ENCODE measurements around the gene E2F6.

Gene E2F6

DNA sequence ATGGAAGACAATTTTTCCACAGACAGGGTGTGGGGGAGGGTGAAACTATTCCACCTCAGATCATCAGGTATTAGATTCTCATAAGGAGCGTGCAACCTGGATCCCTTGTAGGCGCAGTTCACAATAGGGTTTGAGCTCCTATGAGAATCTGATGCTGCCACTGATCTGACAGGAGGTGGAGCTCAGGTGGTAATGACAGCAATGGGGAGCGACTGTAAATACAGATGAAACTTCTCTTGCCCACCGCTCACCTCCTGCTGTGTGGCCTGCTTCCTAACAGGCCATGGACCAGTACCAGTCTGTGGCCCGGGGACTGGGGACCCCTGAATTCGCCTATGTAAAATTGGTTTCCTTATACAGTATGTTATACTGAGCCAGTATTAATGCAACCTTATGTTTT, 27.3 kb upstream of the E2F6 start:
- no peak for DNase-seq (ENCODE audit: low read depth)

DNA sequence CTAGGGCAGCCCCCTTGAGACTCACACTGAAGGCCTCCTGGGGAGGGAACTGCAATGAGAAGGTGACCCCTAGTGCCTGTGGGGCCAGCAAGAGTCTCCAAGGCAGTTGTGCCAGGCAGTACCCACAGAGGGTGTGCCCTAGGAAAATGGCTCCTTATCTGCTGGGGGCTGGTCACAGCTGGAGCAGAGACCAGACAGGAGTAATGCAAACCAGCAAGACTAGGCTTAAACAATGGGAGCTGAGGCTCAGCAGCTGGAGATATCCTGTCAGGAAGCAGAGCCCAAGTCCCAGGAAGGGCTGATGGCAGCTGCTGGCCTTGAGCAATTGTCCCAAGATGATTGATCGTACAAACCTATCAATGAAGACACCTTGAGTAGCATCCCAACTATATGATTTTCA, 26.8 kb upstream of the E2F6 start:
- no peak for DNase-seq (ENCODE audit: low read depth)

DNA sequence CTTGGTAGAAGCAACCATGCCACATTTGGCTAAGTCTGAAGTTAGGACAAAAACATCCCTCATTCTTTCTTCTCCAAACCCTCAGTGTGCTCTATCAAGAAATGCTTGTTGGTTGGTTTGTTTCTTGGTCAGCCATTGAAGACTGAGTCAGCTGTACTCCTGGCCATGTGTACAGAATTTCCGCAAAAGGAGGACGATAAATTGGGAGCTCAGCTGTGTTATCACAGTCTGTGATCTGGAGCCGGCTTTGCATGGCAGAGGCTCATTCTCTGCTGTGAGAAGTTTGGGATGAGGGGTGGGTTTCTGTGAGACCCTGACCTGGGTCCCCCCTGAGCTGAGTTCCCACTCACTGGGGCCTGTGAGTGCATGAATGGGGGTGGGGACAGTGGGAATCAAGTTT, 26.3 kb upstream of the E2F6 start:
- DNase-seq (ENCODE audit: low read depth), result no peak

DNA sequence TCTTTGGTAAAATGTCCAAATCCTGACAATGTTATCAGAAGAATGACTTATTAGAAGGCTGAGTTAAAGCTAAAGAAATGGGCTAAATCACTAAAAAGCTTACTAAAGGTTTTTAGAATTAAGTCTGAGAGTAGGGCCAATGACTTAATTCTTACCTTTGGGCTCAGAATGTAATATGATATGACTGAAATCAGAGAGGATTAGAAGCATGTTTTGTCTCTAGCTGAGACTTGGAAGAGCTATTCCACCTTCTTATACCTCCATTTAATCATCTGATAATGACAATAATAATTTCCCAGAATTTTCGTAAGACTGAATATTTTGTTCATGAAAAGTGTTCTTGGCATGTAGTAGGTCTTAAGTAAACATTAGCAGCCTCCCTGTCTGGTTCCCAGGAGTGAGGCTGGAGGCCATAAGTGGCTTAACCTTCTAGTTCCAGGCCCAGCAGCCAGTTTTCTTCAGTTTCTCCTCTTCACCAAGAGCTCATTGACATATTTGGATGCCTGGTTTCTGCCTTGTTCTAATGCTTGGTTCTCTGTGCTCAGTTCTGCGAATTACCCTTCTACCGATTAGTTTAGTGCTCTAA, 25.5 kb upstream of the E2F6 start:
- DNase-seq (ENCODE audit: low read depth), result no peak

GRCh38 chr2:11490194-11490593, 24.2 kb upstream of the E2F6 start:
- DNase-seq (ENCODE audit: low read depth), result no peak

GRCh38 chr2:11488809-11489208, 22.8 kb upstream of the E2F6 start:
- no peak for DNase-seq (ENCODE audit: low read depth)

GRCh38 chr2:11483806-11484617, 18.1 kb upstream of the E2F6 start:
- DNase-seq (ENCODE audit: low read depth), result no peak

DNA sequence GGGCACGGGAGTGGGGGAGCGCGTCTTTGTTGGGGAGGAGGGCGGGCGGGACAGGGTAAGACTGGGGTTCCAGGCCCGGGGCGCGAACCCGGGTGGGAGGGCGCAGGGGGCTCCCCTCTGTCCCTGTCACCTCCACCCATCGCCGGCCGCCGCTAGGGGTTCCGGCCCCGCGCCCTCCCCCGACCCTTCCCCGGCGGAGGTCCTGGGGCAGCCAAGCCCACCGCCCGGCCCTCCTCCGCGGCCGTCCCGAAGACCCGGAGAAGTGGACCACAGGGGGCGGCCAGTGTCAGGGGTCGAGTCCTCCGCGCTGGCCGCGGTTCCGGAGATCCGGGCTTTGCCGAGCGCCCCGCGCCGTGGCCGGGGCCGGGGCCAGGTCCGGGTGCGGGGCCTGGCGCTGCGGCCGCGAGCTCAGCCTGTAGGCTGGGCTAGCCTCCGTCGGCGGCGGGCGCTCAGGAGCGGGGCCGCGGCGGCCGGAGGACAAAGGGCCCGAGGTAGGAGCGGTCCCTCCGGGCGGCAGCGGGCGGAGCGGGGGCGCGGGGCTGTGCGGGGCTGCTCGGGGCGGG, 16.6 kb upstream of the E2F6 start:
- no peak for DNase-seq (ENCODE audit: low read depth)

DNA sequence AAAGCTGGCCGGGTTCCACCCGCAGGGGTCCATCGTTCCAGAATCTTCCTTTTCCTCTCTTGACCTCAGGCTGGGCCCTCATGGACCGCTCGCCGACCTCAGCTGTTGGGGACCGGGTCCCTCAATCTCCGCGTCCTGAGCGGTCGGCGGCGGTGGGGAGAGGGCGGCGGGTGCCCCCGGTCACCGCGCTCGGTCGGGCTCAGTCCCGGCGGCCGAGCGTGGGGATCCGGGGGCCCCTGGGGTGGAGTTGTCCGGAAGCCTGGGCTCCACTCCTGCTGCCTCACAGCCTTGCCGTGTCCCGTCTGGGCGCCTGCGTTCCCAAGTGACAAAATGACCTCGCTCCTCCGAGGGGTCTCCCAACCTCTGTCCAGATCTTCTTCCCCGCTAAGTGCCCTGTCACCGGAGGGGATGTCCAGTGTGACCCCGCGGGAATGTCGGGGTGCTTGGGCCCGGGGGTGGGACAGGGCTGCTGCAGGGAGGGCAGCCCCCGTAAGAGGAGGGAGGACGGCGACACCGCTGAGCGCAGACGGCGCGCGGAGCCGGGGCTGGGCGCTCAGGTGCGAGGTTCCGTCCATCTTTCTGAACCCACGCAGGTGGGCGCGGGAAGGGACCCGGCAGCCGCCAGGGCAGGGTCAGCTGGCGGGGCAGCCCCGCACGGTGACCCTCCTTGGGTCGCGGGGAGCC, 16.0 kb upstream of the E2F6 start:
- no peak for DNase-seq (ENCODE audit: low read depth)

- DNase-seq (ENCODE audit: low read depth), result no peak
Observed at GRCh38 chr2:11481426-11481788, 15.4 kb upstream of the E2F6 start.

- no peak for DNase-seq (ENCODE audit: low read depth)
Observed at GRCh38 chr2:11480859-11481258, 14.9 kb upstream of the E2F6 start.

DNA sequence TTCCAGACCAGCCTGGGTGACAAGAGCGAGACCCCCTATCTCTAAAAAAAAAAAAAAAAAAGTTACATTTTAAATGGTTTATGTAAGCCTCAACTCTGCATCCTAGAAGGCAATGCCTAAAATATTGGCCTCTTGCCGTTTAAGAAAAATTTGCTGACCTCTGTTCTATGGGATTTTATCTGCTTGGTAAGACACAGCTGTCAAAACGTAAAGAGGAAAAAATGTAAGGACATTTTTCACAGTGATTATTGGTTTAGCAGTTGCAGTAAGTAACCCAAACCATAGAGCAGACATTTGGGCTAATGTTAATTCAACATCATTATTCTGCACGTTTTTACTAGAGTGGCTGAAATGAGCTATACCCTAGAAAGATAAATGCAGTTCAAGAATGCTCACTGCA, 14.4 kb upstream of the E2F6 start:
- no peak for DNase-seq (ENCODE audit: low read depth)

- DNase-seq (ENCODE audit: low read depth), result no peak
Observed at GRCh38 chr2:11478899-11479605, 13.1 kb upstream of the E2F6 start.

DNA sequence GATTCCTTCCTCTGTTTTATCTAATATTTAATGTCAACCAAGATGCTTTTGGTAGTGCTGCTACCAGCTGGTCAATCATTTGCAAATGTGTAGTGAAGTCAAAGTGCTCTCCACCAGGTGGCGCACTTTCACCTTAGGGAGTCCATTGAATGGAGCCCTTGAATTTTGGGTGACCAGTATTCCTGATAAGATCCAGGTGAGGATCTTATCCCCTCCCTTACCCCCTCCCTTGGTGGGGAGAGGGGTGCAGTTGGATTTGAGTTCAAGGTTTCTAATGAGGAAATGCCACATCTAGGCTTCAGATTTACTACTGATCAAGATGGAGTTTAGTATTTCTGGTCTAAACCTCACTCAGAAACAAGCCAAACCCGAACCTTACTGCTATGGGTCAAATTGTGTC, 12.0 kb upstream of the E2F6 start:
- peak; percentile 76 for DNase-seq (ENCODE audit: low read depth)

- DNase-seq (ENCODE audit: low read depth), result no peak
Observed at GRCh38 chr2:11473659-11474433, 7.9 kb upstream of the E2F6 start.

DNA sequence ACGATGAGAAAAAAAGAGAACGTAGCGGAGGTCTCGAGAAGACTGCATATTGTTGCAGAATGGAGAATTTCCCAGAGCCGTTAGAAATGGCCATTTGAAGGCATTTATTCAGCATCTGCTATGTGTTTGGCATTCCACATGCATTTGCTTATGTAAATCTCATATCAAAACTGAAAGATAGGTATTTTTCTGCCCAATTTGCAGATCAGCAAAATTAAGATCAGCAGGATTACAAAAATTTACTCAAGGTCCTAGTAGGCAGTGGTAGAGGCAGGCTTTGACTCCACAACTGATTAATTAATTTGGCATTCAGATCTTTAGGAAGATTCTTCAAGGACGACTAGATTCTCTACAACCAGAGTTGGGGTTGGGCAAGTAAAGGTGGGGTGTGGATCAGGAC, 1.8 kb upstream of the E2F6 start:
- no peak for DNase-seq (ENCODE audit: low read depth)

DNA sequence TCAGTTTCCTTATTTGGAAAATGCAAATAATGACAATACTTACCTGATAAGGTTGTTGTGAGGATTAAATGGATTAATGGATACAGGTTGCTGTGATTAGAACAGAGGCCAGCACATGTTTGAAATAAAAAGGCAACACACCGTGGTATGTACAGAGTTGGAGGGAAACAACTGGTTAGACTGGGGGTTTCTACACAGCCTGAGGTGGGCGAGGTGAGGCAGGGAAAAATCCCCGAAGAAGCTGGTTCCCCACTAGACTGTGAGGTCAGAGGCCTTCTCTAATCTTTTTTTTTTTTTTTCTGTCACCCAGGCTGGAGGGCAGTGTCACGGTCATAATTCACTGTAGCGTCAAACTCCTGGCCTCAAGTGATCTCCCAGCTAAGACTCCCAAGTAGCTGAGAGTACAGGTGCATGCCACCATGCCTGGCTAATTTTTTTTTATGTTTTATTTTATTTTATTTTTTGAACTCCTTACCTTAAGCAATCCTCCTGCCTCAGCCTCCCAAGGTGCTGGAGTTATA, 1.2 kb upstream of the E2F6 start:
- DNase-seq (ENCODE audit: low read depth), result no peak

DNA sequence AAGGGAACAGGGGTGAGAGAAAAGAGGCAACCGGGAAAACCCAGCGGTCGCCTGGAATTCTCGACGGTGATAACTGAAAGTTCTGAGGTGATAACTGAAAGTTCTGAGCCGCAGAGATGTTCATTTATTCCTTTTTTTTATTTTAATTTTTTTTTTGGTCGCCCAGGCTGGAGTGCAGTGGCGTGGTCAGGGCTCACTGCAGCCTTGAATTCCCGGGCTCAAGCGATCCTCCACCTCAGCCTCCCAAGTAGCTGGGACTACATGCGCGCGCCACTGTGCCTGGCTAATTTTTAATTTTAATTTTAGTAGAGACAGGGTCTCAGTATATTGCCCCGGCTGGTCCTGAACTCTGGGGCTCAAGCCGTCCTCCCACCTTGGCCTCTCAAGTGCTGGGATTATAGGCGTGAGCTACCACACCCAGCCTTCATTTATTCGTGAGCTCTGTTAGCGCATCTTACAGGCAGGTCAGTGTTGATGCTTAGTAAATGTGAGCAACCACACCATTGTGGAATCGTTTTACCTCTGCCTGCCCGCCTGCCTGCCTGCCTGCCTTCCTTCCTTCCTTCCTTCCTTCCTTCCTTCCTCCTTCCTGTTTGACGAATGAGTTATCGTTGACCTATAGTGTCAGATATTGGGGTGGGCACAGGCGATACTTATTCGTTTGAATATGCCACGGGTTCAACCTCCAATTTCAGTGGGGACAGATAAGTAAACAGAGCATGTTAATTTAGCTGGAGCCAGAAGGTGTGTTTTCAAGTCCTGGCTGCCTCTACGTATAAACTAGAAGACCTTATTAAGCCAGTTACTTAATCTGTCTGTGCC, 557 bp upstream of the E2F6 start:
- DNase-seq (ENCODE audit: low read depth), result no peak

DNA sequence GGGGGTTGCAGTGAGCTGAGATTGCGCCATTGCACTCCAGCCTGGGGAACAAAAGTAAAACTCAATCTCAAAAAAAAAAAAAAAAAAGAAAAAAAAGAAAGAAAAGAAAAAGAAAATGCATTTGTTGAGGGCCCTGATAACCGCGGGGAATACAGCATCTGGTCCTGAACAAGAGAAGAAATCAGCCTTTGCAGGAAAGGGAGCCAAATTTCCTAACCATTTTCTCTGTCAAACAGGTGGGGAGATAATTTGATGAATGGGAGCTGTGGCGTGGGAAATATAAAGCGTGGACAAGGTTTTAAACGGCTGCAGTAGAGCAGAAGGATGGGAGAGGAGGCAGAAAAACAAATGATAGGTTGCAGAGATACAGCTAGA, 864 bp downstream of the E2F6 start:
- no peak for DNase-seq (ENCODE audit: low read depth)

DNA sequence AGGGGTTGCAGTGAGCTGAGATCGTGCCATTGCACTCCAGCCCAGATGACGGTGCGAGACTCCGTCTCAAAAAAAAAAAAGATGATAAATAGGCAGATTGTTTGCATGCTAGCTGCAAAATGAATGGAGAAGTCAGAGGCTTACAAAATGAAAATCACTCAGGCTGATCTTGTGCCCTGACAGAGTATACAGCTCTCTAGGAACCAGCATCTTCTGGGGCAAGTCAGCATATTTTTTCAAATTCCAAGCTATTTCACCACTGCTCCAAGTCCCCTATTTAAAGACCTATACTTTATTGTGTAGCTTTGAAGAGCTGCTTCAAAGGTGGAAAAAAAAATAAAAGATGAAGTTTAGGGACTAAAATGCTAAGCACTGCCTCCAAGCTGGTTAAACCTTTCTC, 6.1 kb downstream of the E2F6 start:
- DNase-seq (ENCODE audit: low read depth), result no peak

GRCh38 chr2:11458753-11459152, 7.2 kb downstream of the E2F6 start:
- no peak for DNase-seq (ENCODE audit: low read depth)

Measured in stimulated activated CD8-positive, alpha-beta memory T cell treated with anti-CD3 and anti-CD28 coated beads, Interleukin-4, amount 100 ng/mL, for 24 hours (primary cell).